K562 treated with DMSO at 1 percent for 48 hours (cell line): ENCODE results near the gene TIGIT. TPM values are rescaled to one million over a fixed set of nuclear protein-coding genes. Genes with fewer than 3 reads are reported as not detected.

Experiments
- total RNA-seq: library from RNA; unstranded; fragments of 300-600 nt; gene quantifications from 2 replicates; pipeline ENCODE4 v1.2.3, GENCODE V29; 2022; ENCODE audit warnings: low replicate concordance; ENCODE audit errors: extremely low read depth

The TIGIT gene
- not detected in 2 replicates for total RNA-seq

DNA sequence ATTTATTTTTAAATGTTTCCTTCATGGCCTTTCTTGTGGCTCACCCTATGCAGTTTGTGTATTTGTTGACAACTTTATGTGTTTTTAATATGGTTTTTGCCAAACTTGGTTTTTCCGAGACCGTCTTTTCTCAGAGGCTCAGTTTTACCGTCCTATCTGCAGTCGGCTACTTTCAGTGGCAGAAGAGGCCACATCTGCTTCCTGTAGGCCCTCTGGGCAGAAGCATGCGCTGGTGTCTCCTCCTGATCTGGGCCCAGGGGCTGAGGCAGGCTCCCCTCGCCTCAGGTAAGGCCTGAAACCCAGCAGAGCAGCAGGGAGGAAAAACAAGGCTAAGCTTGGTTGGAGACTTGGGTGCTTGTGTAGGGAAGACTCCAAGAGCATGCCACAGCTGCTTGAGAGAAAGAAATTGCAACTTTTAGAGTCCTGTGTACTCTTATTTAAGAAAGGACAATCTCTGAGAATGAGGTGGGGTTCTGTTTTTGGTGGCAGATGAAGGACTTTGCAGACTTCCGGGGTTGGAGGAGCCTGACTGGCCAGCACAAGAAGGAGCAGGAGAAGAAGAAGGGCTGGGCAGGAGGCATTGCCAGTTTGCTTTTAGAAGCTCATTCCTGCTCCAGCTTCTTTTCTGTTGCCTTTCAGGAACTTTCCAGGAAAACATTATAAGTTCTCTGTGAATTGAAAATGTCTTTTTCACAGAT is at the start of gene TIGIT:
TSS of gene TIGIT (plus strand) at position 191 of the 698 bp plus-strand sequence. CDS start at position 225, 34 bp downstream.

Other genes with a start within 250 kb of the TIGIT start
- not detected in 2 replicates for gene CCDC191, start 237.5 kb upstream of the TIGIT start, total RNA-seq
- gene QTRT2, start 237.3 kb upstream of the TIGIT start, total RNA-seq, result not detected in 2 replicates
- gene DRD3, start 115.0 kb upstream of the TIGIT start, total RNA-seq, result not detected in 2 replicates
- not detected in 2 replicates for gene ZNF80, start 56.5 kb upstream of the TIGIT start, total RNA-seq